Stimulated activated CD4-positive, alpha-beta T cell treated with anti-CD3 and anti-CD28 coated beads, Interleukin-4, amount 100 ng/mL, for 48 hours (primary cell): ENCODE results near the gene FEZF2.

Experiments
- DNase-seq, 2 donors: peaks; one replicate each; pipeline ENCODE4 v3.0.0-alpha.2; 2020; ENCODE audit warnings: low read depth in 2 of 2

FEZF2 gene

DNA sequence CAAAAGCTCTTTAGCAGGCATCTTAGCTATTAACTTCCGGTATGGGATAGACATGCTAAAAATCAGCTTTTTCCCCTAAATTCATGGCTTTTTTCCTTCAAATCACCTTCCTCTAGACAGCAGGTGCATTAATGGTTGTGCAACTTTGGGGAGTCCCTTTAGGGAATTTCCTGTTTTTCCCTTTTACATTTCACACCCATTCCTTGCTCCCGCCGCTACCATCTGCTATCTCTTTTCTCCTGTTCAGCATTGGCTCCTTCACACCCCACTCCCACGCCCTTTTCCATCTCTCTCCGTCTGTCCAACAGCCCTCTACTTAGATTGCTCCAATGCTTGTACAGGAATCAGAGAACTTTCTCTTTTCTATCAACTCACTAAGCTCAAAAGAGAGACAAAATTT is 43.4 kb downstream of the FEZF2 start:
- DNase-seq, result no peak

DNA sequence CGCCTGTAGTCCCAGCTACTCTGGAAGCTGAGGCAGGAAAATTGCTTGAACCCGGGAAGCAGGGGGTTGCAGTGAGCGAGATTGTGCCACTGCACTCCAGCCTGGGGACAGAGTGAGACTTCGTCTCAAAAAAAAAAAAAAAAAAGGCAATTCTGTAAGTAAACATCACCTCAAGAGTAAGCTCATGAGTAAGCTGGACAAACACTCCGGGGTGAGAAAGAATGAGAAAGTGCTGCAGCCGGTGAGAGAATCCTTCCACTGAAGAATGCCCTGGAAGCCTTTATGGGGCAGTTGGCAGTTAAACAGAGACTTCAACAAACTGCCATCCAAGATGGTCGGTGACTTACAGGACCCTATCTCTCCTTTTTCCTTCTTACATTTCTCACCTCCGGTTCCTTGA is 47.5 kb downstream of the FEZF2 start:
- no peak for DNase-seq

DNA sequence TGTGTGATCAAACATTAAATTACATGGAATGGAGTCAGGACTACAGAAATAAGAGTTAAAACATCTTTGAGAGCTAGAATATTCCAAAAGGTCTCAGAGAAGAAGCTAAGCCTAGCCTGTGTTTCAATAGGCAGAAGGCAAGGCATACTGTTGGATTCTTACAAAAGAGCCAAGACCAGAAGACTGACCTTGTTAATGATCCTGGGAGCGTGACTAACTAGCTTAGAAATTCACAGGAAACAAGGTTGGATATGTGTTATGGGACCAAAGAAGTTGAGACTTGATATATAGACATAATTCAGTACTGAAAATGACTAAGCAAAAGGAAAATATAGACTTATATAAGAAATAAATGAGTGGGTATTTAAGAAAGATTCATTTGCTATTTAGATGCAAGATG is 50.1 kb downstream of the FEZF2 start:
- no peak for DNase-seq
